Panc1 (cell line): ENCODE results near the gene ROBO1.

Experiments used
- CTCF ChIP-seq: fragments of 450-650 bp; IDR thresholded peaks from 2 replicates; pipeline ENCODE4 v1.5.1; 2017; ENCODE audit warnings: mild to moderate bottlenecking
- POLR2AphosphoS5 ChIP-seq: IDR thresholded peaks from 2 replicates; pipeline ENCODE4 v1.6.1; 2012; ENCODE audit warnings: mild to moderate bottlenecking, low read depth, low read length, moderate library complexity
- REST ChIP-seq, 2 experiments: IDR thresholded peaks; 2 replicates each; pipeline ENCODE4 v1.6.1; 2011 to 2012; ENCODE audit warnings: low read depth in 2 of 2, control low read depth in 1 of 2, low read length in 1 of 2, mild to moderate bottlenecking in 1 of 2, moderate library complexity in 1 of 2; ENCODE audit not compliant: insufficient read depth in 1 of 2

GRCh38 chr3:79028916-79029315 lies 738.9 kb downstream of the ROBO1 start:
- TF ChIP-seq CTCF = no peak
- no peak for TF ChIP-seq POLR2AphosphoS5
- no peak for TF ChIP-seq REST (IDR thresholded peaks at IDR 0.05; ENCODE audit: insufficient read depth in 1 of 2, low read depth in 2 of 2, low read length in 1 of 2)
